ENCODE measurements around the gene GRHL3.

GRHL3 gene

GRCh38 chr1:24362982-24363614 lies 43.9 kb downstream of the GRHL3 start:
- Histone ChIP-seq H3K4me1 (ENCODE audit: control insufficient read depth in 5 of 5, insufficient read depth in 5 of 5, low read length in 5 of 5) (peaks cover 0 to 15% (median 3%) of the 10 kb centered on the region in 5 donors), H3K27ac (ENCODE audit: low read depth, low read length) (no peak overlapping the region), H3K27me3 (ENCODE audit: control insufficient read depth in 5 of 5, insufficient read depth in 4 of 5, low read length in 5 of 5) (no peaks in the 10 kb centered on the region), H3K9ac (ENCODE audit: low read length in 5 of 5) (no peak overlapping the region), H3K36me3 (ENCODE audit: control insufficient read depth in 5 of 5, insufficient read depth in 5 of 5, low read length in 5 of 5) (peaks cover 0 to 39% (median 16%) of the 10 kb centered on the region in 5 donors), H3K9me3 (ENCODE audit: control insufficient read depth in 5 of 5, low read length in 5 of 5) (no peaks in the 10 kb centered on the region), H3K4me3 (ENCODE audit: low read depth in 1 of 5, low read length in 5 of 5) (no peak overlapping the region)

GRCh38 chr1:24363994-24364393 lies 44.8 kb downstream of the GRHL3 start:
- H3K27ac ChIP-seq (ENCODE audit: low read depth, low read length), result no peak overlapping the region

GRCh38 chr1:24364605-24364974 lies 45.4 kb downstream of the GRHL3 start:
- no peaks in the 10 kb centered on the region for H3K9me3 ChIP-seq (ENCODE audit: control insufficient read depth in 5 of 5, low read length in 5 of 5)
- H3K27me3 ChIP-seq (ENCODE audit: control insufficient read depth in 5 of 5, insufficient read depth in 4 of 5, low read length in 5 of 5), result no peaks in the 10 kb centered on the region
- H3K27ac ChIP-seq (ENCODE audit: low read depth, low read length), result no peak overlapping the region
- no peak overlapping the region for H3K9ac ChIP-seq (ENCODE audit: low read length in 5 of 5)
- no peak overlapping the region for H3K4me3 ChIP-seq (ENCODE audit: low read depth in 1 of 5, low read length in 5 of 5)
- H3K4me1 ChIP-seq (ENCODE audit: control insufficient read depth in 5 of 5, insufficient read depth in 5 of 5, low read length in 5 of 5), result peaks cover 0 to 7% (median 4%) of the 10 kb centered on the region in 5 donors
- H3K36me3 ChIP-seq (ENCODE audit: control insufficient read depth in 5 of 5, insufficient read depth in 5 of 5, low read length in 5 of 5), result peaks cover 0 to 27% (median 7%) of the 10 kb centered on the region in 5 donors

More at GRCh38 chr1:24363994-24364393, 44.8 kb downstream of the GRHL3 start:
- Histone ChIP-seq H3K27me3 (ENCODE audit: control insufficient read depth in 5 of 5, insufficient read depth in 4 of 5, low read length in 5 of 5) (no peaks in the 10 kb centered on the region), H3K9ac (ENCODE audit: low read length in 5 of 5) (no peak overlapping the region), H3K4me3 (ENCODE audit: low read depth in 1 of 5, low read length in 5 of 5) (no peak overlapping the region), H3K9me3 (ENCODE audit: control insufficient read depth in 5 of 5, low read length in 5 of 5) (no peaks in the 10 kb centered on the region), H3K36me3 (ENCODE audit: control insufficient read depth in 5 of 5, insufficient read depth in 5 of 5, low read length in 5 of 5) (peaks cover 0 to 33% (median 12%) of the 10 kb centered on the region in 5 donors), H3K4me1 (ENCODE audit: control insufficient read depth in 5 of 5, insufficient read depth in 5 of 5, low read length in 5 of 5) (peaks cover 0 to 10% (median 4%) of the 10 kb centered on the region in 5 donors)

GRCh38 chr1:24364975-24365678 lies 46.0 kb downstream of the GRHL3 start:
- H3K9ac ChIP-seq (ENCODE audit: low read length in 5 of 5), result no peak overlapping the region

GRCh38 chr1:24366707-24367106 lies 47.5 kb downstream of the GRHL3 start:
- H3K27me3 ChIP-seq (ENCODE audit: control insufficient read depth in 5 of 5, insufficient read depth in 4 of 5, low read length in 5 of 5), result no peaks in the 10 kb centered on the region
- H3K36me3 ChIP-seq (ENCODE audit: control insufficient read depth in 5 of 5, insufficient read depth in 5 of 5, low read length in 5 of 5), result peaks cover 0 to 24% (median 8%) of the 10 kb centered on the region in 5 donors
- H3K4me3 ChIP-seq (ENCODE audit: low read depth in 1 of 5, low read length in 5 of 5), result no peak overlapping the region
- no peaks in the 10 kb centered on the region for H3K9me3 ChIP-seq (ENCODE audit: control insufficient read depth in 5 of 5, low read length in 5 of 5)
- H3K9ac ChIP-seq (ENCODE audit: low read length in 5 of 5), result no peak overlapping the region
- no peak overlapping the region for H3K27ac ChIP-seq (ENCODE audit: low read depth, low read length)
- H3K4me1 ChIP-seq (ENCODE audit: control insufficient read depth in 5 of 5, insufficient read depth in 5 of 5, low read length in 5 of 5), result peaks cover 2 to 8% (median 4%) of the 10 kb centered on the region in 5 donors

More at GRCh38 chr1:24364975-24365678, 46.0 kb downstream of the GRHL3 start:
- H3K36me3 ChIP-seq (ENCODE audit: control insufficient read depth in 5 of 5, insufficient read depth in 5 of 5, low read length in 5 of 5), result peaks cover 0 to 24% (median 6%) of the 10 kb centered on the region in 5 donors
- peaks cover 2 to 8% (median 4%) of the 10 kb centered on the region in 5 donors for H3K4me1 ChIP-seq (ENCODE audit: control insufficient read depth in 5 of 5, insufficient read depth in 5 of 5, low read length in 5 of 5)
- H3K27ac ChIP-seq (ENCODE audit: low read depth, low read length), result no peak overlapping the region
- no peak overlapping the region for H3K4me3 ChIP-seq (ENCODE audit: low read depth in 1 of 5, low read length in 5 of 5)
- H3K9me3 ChIP-seq (ENCODE audit: control insufficient read depth in 5 of 5, low read length in 5 of 5), result no peaks in the 10 kb centered on the region
- H3K27me3 ChIP-seq (ENCODE audit: control insufficient read depth in 5 of 5, insufficient read depth in 4 of 5, low read length in 5 of 5), result no peaks in the 10 kb centered on the region

DNA sequence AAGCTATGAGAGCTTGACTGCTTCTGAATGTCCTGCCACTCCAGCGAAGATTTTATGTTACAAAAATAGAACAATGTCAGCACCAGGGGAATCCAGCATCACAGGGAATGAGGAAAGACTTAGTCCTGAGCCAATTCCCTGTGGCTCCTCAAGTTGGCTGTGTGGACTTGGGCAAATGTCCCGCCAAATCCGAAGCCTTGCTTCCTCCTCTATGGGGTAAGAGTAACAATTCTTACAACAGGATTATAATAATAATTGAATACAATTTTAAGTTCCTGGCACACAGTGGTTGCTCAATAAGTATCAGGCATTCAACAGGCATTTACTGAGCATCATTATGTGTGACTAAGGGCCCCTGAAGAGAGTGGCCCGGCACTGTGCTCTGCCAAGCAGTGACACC lies 50.0 kb downstream of the GRHL3 start:
- H3K4me3 ChIP-seq (ENCODE audit: low read depth in 1 of 5, low read length in 5 of 5), result no peak overlapping the region
- peaks cover 0 to 23% (median 16%) of the 10 kb centered on the region in 5 donors for H3K36me3 ChIP-seq (ENCODE audit: control insufficient read depth in 5 of 5, insufficient read depth in 5 of 5, low read length in 5 of 5)
- no peaks in the 10 kb centered on the region for H3K9me3 ChIP-seq (ENCODE audit: control insufficient read depth in 5 of 5, low read length in 5 of 5)
- no peaks in the 10 kb centered on the region for H3K27me3 ChIP-seq (ENCODE audit: control insufficient read depth in 5 of 5, insufficient read depth in 4 of 5, low read length in 5 of 5)
- peaks cover 2 to 8% (median 4%) of the 10 kb centered on the region in 5 donors for H3K4me1 ChIP-seq (ENCODE audit: control insufficient read depth in 5 of 5, insufficient read depth in 5 of 5, low read length in 5 of 5)
- no peak overlapping the region for H3K9ac ChIP-seq (ENCODE audit: low read length in 5 of 5)
- no peak overlapping the region for H3K27ac ChIP-seq (ENCODE audit: low read depth, low read length)

DNA sequence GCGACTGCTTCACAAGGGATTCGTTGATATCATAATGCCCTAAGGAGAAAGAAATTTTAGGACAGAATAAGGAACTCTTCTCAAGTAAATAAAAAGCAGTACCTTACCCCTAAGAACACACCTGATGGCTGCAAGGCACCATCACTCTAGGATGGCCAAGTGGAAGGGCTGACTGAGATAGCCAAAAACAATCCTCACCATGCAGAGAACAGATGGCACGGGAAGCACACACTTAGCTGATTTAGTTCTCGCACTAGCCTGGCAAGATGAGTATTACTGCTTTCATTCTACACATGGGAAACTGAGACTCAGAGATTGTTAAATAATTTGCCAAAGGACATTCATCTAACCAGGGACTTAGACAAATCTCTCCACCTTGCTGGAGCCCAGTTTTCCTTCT lies 50.6 kb downstream of the GRHL3 start:
- Histone ChIP-seq H3K36me3 (ENCODE audit: control insufficient read depth in 5 of 5, insufficient read depth in 5 of 5, low read length in 5 of 5) (peaks cover 0 to 23% (median 16%) of the 10 kb centered on the region in 5 donors), H3K27me3 (ENCODE audit: control insufficient read depth in 5 of 5, insufficient read depth in 4 of 5, low read length in 5 of 5) (no peaks in the 10 kb centered on the region), H3K9ac (ENCODE audit: low read length in 5 of 5) (no peak overlapping the region), H3K4me3 (ENCODE audit: low read depth in 1 of 5, low read length in 5 of 5) (no peak overlapping the region), H3K9me3 (ENCODE audit: control insufficient read depth in 5 of 5, low read length in 5 of 5) (no peaks in the 10 kb centered on the region), H3K4me1 (ENCODE audit: control insufficient read depth in 5 of 5, insufficient read depth in 5 of 5, low read length in 5 of 5) (peaks cover 2 to 8% (median 4%) of the 10 kb centered on the region in 5 donors), H3K27ac (ENCODE audit: low read depth, low read length) (no peak overlapping the region)

DNA sequence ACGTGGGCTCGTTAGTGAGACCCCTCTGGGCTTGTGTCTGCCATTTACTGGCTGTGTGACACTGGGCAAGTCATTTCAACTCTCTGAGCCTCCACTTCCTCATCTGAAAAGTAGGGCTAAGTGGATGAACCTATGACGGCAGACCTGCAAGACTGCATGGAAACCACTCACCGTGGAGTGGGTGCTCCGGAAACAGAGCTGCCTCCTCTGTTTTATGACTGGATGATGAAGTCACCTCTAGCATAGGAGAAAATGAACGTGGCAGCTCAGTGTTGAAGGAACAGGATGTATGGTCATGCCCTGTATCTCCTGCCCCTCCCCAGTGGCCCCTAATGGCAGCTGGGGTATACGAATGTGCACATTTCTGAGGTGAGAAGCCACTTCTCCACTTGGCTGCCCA lies 53.9 kb downstream of the GRHL3 start:
- H3K27ac ChIP-seq (ENCODE audit: low read depth, low read length), result no peak overlapping the region
- H3K36me3 ChIP-seq (ENCODE audit: control insufficient read depth in 5 of 5, insufficient read depth in 5 of 5, low read length in 5 of 5), result peaks cover 0 to 31% (median 18%) of the 10 kb centered on the region in 5 donors
- H3K4me1 ChIP-seq (ENCODE audit: control insufficient read depth in 5 of 5, insufficient read depth in 5 of 5, low read length in 5 of 5), result peaks cover 0 to 8% (median 4%) of the 10 kb centered on the region in 5 donors
- H3K4me3 ChIP-seq (ENCODE audit: low read depth in 1 of 5, low read length in 5 of 5), result no peak overlapping the region
- H3K9ac ChIP-seq (ENCODE audit: low read length in 5 of 5), result no peak overlapping the region
- no peaks in the 10 kb centered on the region for H3K9me3 ChIP-seq (ENCODE audit: control insufficient read depth in 5 of 5, low read length in 5 of 5)
- no peaks in the 10 kb centered on the region for H3K27me3 ChIP-seq (ENCODE audit: control insufficient read depth in 5 of 5, insufficient read depth in 4 of 5, low read length in 5 of 5)

DNA sequence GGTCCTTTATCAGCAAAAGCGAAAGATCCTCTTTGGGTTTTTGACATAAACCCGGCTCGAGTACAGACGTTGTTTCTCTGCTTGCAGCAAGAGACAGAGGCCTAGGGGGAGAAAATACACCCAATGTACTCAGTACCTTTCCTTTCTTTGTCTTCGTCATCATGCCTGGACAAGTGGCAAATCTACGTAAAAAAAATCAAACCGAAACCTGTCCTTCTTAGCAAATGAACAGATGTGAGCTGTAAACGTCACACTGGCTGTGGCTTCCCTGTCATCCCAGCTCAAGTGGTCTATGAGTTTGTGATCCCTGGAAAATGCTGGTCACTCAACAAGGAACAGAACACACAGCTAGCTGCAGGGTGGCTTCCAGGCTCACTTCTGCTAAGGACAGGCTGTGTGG lies 54.6 kb downstream of the GRHL3 start:
- Histone ChIP-seq H3K36me3 (ENCODE audit: control insufficient read depth in 5 of 5, insufficient read depth in 5 of 5, low read length in 5 of 5) (peaks cover 2 to 32% (median 18%) of the 10 kb centered on the region in 5 donors), H3K4me1 (ENCODE audit: control insufficient read depth in 5 of 5, insufficient read depth in 5 of 5, low read length in 5 of 5) (peaks cover 0 to 7% (median 4%) of the 10 kb centered on the region in 5 donors), H3K9ac (ENCODE audit: low read length in 5 of 5) (no peak overlapping the region), H3K27ac (ENCODE audit: low read depth, low read length) (no peak overlapping the region), H3K9me3 (ENCODE audit: control insufficient read depth in 5 of 5, low read length in 5 of 5) (no peaks in the 10 kb centered on the region), H3K27me3 (ENCODE audit: control insufficient read depth in 5 of 5, insufficient read depth in 4 of 5, low read length in 5 of 5) (no peaks in the 10 kb centered on the region), H3K4me3 (ENCODE audit: low read depth in 1 of 5, low read length in 5 of 5) (no peak overlapping the region)
